Stimulated activated memory B cell treated with anti-CD40 and anti-IgM and Interleukin-4, amounts not matched to agents 10 μg/mL and 1 μg/mL and 100 μg/mL, for 72 hours (primary cell): Measurements from ENCODE around the gene BBS9.

Experiments
- ATAC-seq: fragments of 150-1000 bp; cut with Tn5 transposase; 2 replicates; pipeline ENCODE4 v1.10.0; 2021
- H3K27ac Mint-ChIP-seq: one replicate; pipeline ENCODE4 v1.8.0; 2022; ENCODE audit warnings: mild to moderate bottlenecking, mixed read lengths
- H3K27me3 Mint-ChIP-seq: one replicate; pipeline ENCODE4 v1.8.0; 2022; ENCODE audit warnings: mixed read lengths
- H3K36me3 Mint-ChIP-seq: one replicate; pipeline ENCODE4 v1.8.0; 2022; ENCODE audit warnings: mixed read lengths
- H3K4me1 Mint-ChIP-seq: one replicate; pipeline ENCODE4 v1.8.0; 2022; ENCODE audit warnings: mixed read lengths
- H3K4me3 Mint-ChIP-seq: one replicate; pipeline ENCODE4 v1.8.0; 2022; ENCODE audit warnings: mild to moderate bottlenecking, moderate library complexity, mixed read lengths
- H3K9me3 Mint-ChIP-seq: one replicate; pipeline ENCODE4 v1.8.0; 2022; ENCODE audit warnings: mixed read lengths

The BBS9 gene

GRCh38 chr7:33650828-33651227 is 521.5 kb downstream of the BBS9 start:
- no peak overlapping the region for H3K4me3 Mint-ChIP-seq
- ATAC-seq: no peak
- peaks cover 17% of the 10 kb centered on the region for H3K36me3 Mint-ChIP-seq
- H3K9me3 Mint-ChIP-seq: no peaks in the 10 kb centered on the region
- peaks cover 6% of the 10 kb centered on the region for H3K4me1 Mint-ChIP-seq
- H3K27me3 Mint-ChIP-seq: no peaks in the 10 kb centered on the region
- H3K27ac Mint-ChIP-seq: no peak overlapping the region

DNA sequence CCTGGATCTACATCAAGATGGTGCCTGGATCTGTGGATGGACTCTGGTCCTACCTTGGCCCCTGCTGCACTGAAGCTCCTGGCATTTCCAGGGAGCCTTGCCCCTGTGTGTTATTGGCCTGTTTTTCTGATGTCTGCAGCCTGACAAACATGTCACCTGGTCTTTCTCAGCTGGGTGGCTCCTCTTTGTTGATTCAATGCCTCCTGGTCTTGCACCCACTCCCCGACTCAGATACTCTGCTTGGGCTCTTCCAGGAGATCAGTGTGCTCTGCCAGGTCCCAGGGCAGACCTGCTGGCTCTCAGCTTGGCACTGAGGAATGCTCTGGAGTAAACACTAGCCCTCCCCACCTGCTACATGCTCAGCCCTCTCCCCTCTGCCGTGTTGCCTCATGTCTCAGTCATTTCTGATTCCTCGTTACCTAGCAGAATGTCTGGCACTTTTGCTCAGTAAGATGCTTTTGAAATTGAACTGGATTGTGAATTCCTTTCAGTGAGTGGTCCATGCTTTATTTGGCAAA is 522.7 kb downstream of the BBS9 start:
- Mint-ChIP-seq H3K4me3 (no peak overlapping the region), H3K36me3 (peaks cover 12% of the 10 kb centered on the region), H3K9me3 (no peaks in the 10 kb centered on the region), H3K4me1 (peaks cover 6% of the 10 kb centered on the region), H3K27me3 (no peaks in the 10 kb centered on the region), H3K27ac (no peak overlapping the region)
- ATAC-seq: no peak

DNA sequence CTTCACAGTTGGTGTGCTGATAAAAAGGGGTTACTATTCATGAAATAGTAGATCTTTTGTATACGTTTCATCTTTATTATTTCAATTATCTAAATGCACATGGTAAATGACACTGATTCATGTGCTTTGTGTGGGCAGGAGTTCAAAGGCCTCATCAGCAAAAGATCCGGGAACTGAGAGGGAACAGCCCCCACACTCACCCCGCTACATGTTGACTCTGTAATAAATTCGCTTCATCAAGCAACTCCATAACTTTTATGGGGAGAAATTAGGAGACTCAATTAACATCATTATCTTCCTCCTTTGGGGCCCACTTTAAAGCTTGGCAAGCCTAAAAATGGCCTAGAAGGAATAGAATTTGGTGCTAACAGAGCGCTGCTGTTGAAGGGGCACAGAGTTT is 525.3 kb downstream of the BBS9 start:
- Mint-ChIP-seq H3K27ac (no peak overlapping the region), H3K27me3 (no peaks in the 10 kb centered on the region), H3K9me3 (no peaks in the 10 kb centered on the region), H3K36me3 (peaks cover 7% of the 10 kb centered on the region), H3K4me1 (peaks cover 5% of the 10 kb centered on the region), H3K4me3 (no peak overlapping the region)
- no peak for ATAC-seq
